ENCODE data around the gene ZCCHC2. TPM values are rescaled to one million over a fixed set of nuclear protein-coding genes. Genes with fewer than 3 reads are reported as not detected.

Gene ZCCHC2
- total RNA-seq, 4 donors from 2014 or later, result 9.3 to 15.3 (median 11.3) TPM

GRCh38 chr18:62577765-62578164 is 54.9 kb downstream of the ZCCHC2 start:
- Histone ChIP-seq H3K36me3 (peaks cover 7 to 65% (median 19%) of the 10 kb centered on the region in 3 donors), H3K9me3 (no peaks in the 10 kb centered on the region), H3K27ac (no peak overlapping the region), H3K27me3 (no peaks in the 10 kb centered on the region), H3K4me3 (no peak overlapping the region), H3K4me1 (no peaks in the 10 kb centered on the region)
- 44 to 58% methylated on average over 2 of the region's 2 CpGs for WGBS, 2 donors
- no peak for DNase-seq
- TF ChIP-seq POLR2A (IDR thresholded peaks at IDR 0.05), result no peak
- TF ChIP-seq, protein P1, sequence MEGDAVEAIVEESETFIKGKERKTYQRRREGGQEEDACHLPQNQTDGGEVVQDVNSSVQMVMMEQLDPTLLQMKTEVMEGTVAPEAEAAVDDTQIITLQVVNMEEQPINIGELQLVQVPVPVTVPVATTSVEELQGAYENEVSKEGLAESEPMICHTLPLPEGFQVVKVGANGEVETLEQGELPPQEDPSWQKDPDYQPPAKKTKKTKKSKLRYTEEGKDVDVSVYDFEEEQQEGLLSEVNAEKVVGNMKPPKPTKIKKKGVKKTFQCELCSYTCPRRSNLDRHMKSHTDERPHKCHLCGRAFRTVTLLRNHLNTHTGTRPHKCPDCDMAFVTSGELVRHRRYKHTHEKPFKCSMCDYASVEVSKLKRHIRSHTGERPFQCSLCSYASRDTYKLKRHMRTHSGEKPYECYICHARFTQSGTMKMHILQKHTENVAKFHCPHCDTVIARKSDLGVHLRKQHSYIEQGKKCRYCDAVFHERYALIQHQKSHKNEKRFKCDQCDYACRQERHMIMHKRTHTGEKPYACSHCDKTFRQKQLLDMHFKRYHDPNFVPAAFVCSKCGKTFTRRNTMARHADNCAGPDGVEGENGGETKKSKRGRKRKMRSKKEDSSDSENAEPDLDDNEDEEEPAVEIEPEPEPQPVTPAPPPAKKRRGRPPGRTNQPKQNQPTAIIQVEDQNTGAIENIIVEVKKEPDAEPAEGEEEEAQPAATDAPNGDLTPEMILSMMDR (IDR thresholded peaks at IDR 0.05), result no peak
- intact Hi-C loops (cut with DNase I), result no loop called here

GRCh38 chr18:62578980-62579511 is 56.2 kb downstream of the ZCCHC2 start:
- H3K27me3 ChIP-seq, result no peaks in the 10 kb centered on the region
- TF ChIP-seq, protein P1 (IDR thresholded peaks at IDR 0.05), result no peak
- no peak for TF ChIP-seq POLR2A (IDR thresholded peaks at IDR 0.05)
- no peak overlapping the region for H3K4me3 ChIP-seq
- no peak overlapping the region for H3K27ac ChIP-seq
- intact Hi-C loops (cut with DNase I), result no loop called here
- 81 to 83% methylated on average over 12 of the region's 13 CpGs for WGBS, 2 donors
- H3K9me3 ChIP-seq, result no peaks in the 10 kb centered on the region
- peaks cover 6 to 52% (median 18%) of the 10 kb centered on the region in 3 donors for H3K36me3 ChIP-seq
- no peak for DNase-seq
- H3K4me1 ChIP-seq, result peaks cover 0 to 5% (median 4%) of the 10 kb centered on the region in 3 donors

- no peak for TF ChIP-seq POLR2A (IDR thresholded peaks at IDR 0.05)
- TF ChIP-seq, protein P1 (IDR thresholded peaks at IDR 0.05), result no peak
- DNase-seq, result no peak
- peaks cover 0 to 24% (median 9%) of the 10 kb centered on the region in 3 donors for H3K4me1 ChIP-seq
- H3K27ac ChIP-seq, result no peak overlapping the region
- intact Hi-C loops (cut with DNase I), result loop anchor here (5.0 to 10.0 kb wide), 2 partner anchors 156 to 401 kb away; no protein-coding TSS in a partner anchor
- H3K36me3 ChIP-seq, result peaks cover 0 to 20% (median 0%) of the 10 kb centered on the region in 3 donors
- H3K9me3 ChIP-seq, result no peaks in the 10 kb centered on the region
- H3K4me3 ChIP-seq, result no peak overlapping the region
- WGBS, 2 donors, result 61 to 80% methylated on average over 2 of the region's 2 CpGs
- no peaks in the 10 kb centered on the region for H3K27me3 ChIP-seq
Observed at GRCh38 chr18:62583376-62583775, 60.6 kb downstream of the ZCCHC2 start.

DNA sequence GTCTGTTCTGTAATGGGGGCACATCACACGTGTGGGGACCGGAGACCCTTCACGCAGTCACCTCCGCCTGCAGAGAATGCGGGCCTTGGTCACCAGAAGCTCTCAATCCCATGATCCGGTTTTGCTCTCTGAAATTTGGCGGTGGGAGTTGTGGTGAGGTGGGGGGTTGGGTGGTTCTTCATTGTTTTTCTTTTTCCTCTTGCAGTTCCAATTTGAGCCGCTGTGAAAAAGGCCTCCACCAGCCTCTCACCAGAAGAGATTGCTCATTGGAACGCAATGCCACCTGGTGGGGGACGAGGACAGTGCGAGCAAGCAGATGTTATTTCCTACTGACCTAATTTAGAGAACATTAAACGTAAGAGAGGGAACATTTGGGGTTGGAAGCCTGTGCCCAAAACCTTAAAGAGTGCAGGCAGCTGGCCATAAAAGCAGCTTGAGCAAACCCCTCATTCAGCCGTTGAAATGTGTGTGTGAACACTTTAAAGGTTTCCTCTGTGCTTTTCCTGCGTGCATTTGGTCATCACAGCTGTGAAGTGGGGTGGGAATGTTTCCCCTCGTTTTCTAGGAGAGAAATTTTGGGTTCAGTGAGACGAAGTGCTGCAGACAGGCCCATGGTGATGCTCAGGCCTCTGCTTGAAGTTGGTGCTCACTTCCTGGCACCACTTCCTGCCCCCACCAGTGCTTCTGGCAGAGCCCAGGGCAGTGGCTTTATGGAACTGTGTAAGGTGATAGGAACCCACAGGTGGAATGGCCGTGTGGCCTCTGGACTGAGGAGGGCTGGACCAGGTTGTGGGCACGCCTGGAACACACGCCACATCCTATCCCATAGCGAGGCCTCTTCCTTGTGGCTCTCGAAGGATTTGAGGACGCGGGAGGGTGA is 61.7 kb downstream of the ZCCHC2 start:
- peak overlapping the region in 2 of 4 donors; percentile 23 to 25 for H3K27ac ChIP-seq
- DNase-seq, result peak; percentile 32
- 32 to 34% methylated on average over 20 of the region's 23 CpGs for WGBS, 2 donors

More for the DNA sequence above, 61.7 kb downstream of the ZCCHC2 start:
- Histone ChIP-seq H3K4me1 (peaks cover 0 to 24% (median 9%) of the 10 kb centered on the region in 3 donors), H3K9me3 (no peaks in the 10 kb centered on the region), H3K27me3 (no peaks in the 10 kb centered on the region), H3K4me3 (peak overlapping the region in 1 of 4 donors; percentile 15), H3K36me3 (peaks cover 0 to 9% (median 0%) of the 10 kb centered on the region in 3 donors)
- intact Hi-C loops (cut with DNase I), result loop anchor here (5.0 to 10.0 kb wide), 2 partner anchors 157 to 400 kb away; no protein-coding TSS in a partner anchor
- TF ChIP-seq, protein P1 (IDR thresholded peaks at IDR 0.05), result peak; percentile 96 to 99 (median 98)
- TF ChIP-seq POLR2A (IDR thresholded peaks at IDR 0.05), result no peak

All from esophagus squamous epithelium (tissue), 5 donors.